ENCODE results near the gene CERS1.
"Not testable (repeated sequence)": the region's sequence is repeated elsewhere in the genome, so short reads cannot be mapped to it uniquely, and the experiment has no call there.

The CERS1 gene

DNA sequence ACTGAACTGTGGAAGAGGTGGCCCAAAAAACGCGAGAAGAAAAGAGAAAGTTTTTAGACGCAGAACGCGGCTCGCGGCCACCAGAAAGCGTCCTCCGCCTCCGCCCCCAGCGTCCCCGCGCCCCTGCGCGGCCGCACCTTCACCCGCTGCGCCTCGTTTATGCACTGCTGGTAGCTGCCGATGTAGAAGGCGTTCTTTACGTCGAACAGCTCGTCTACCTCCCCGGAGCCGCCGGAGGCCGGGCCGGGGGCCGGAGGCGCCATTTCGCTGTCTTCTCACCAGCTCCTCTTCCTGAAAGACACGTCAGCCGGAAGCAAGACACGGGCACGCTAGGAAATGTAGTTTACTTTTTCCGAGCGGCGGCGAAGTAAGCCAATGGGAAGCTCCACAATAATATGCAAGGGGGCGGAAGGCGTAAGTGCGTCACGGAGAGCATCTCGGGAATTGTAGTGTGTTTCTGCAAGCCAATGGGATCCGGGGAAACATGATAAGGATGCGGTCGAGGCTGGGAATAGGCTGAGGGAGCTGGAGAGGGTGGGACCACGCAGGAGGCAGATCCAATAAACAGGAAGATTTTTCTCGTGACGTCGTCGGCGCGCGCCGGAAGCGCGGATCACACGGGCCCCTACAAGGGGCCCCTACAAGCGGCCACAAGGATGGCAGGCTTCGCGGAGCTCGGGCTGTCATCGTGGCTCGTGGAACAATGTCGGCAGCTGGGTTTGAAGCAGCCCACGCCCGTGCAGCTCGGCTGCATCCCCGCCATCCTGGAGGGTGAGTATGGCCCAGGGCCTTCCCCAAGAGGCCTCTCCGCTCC, 23.3 kb upstream of the CERS1 start, which contains the start of the genes COPE and DDX49:
TSS of gene COPE (minus strand) at position 302 of the 814 bp plus-strand sequence. CDS start at position 263, 39 bp downstream.
TSS of gene DDX49 (plus strand) at position 630 of the 814 bp plus-strand sequence. CDS start at position 657, 27 bp downstream.
- peak; percentile 90 to 95 (median 91) for DNase-seq (ENCODE audit: low read depth in 3 of 3, low spot score in 1 of 3)

- DNase-seq (ENCODE audit: low read depth in 3 of 3, low spot score in 1 of 3), result not testable (repeated sequence)
Measured at GRCh38 chr19:18917593-18917992, 21.6 kb upstream of the CERS1 start.

DNA sequence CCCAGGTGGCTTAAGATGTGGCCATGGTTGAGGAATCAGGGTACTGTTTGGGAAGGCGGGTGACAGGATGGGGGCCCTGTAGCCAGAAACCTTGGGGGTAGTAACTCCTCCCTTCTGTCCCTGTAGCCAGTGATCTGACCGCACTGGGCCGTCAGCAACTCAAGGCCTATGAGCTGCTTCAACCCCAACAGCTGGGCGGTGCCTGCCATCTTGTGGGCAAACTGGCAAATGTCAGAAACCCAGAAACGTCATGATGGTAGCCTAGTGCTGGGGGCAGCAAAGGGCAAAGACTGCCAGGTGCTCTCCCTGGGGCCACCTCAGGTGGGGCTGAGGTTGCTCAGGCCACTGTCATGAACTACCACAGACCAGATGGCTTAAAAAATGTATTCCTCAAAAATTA, 19.7 kb upstream of the CERS1 start:
- DNase-seq (ENCODE audit: low read depth in 3 of 3, low spot score in 1 of 3), result no peak

DNA sequence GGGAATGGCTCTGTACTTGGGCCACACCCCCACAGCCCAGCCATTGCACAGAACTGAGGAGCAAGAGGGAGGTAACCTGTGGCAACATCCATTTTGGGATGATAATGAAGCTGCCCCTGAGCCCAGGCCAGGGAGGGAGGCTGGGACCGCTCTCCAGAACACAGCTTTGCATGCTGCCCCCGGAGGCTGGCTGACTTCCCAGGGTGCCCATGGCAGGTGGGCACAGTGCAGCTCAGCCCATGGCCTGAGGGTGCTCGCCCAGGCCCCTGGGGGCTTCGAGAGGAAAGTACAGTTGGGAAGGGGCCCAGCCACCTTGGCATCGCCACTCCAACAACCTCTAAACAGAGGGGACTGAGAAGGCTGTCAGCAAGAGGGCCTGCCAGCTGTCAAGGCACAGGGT, 17.5 kb upstream of the CERS1 start:
- no peak for DNase-seq (ENCODE audit: low read depth in 3 of 3, low spot score in 1 of 3)

GRCh38 chr19:18912933-18913332, 17.0 kb upstream of the CERS1 start:
- no peak for DNase-seq (ENCODE audit: low read depth in 3 of 3, low spot score in 1 of 3)

GRCh38 chr19:18910801-18911436, 15.0 kb upstream of the CERS1 start:
- DNase-seq (ENCODE audit: low read depth in 3 of 3, low spot score in 1 of 3), result no peak

GRCh38 chr19:18910010-18910409, 14.1 kb upstream of the CERS1 start:
- DNase-seq (ENCODE audit: low read depth in 3 of 3, low spot score in 1 of 3), result no peak

DNA sequence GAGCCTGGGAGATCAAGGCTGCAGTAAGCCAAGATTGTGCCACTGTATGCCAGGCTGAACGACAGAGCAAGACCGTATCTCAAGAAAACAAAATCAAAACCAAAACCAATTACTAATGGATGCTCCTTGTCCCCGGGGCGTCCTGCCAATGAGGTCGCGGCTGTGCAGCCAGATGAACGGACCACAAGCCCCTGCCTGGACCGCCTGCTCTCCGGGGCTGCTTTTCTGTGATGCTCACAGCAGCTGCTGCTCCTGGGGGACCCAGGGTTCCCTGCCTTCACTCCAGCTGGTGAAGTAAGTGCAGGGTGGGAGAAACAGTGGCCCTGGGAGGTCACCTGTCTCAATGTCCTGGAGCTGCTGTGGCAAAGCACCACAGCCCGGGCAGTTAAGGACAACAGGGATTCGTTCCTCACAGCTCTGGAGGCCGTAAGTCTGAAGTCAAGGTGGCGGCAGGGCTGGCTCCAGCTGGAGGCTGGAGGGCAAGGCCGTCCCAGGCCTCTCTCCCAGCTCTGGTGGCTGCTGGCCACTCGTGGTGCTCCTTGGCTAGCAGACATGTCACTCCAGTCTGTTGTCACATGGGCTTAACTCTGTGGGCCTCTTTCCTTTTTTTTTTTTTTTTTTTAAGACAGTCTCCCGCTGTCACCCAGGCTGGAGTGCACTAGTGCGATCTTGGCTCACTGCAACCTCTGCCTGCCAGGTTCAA, 13.1 kb upstream of the CERS1 start:
- no peak for DNase-seq (ENCODE audit: low read depth in 3 of 3, low spot score in 1 of 3)

- DNase-seq (ENCODE audit: low read depth in 3 of 3, low spot score in 1 of 3), result no peak
Measured at GRCh38 chr19:18906605-18907519, 10.9 kb upstream of the CERS1 start.

GRCh38 chr19:18905513-18906236, 9.7 kb upstream of the CERS1 start:
- no peak for DNase-seq (ENCODE audit: low read depth in 3 of 3, low spot score in 1 of 3)

DNA sequence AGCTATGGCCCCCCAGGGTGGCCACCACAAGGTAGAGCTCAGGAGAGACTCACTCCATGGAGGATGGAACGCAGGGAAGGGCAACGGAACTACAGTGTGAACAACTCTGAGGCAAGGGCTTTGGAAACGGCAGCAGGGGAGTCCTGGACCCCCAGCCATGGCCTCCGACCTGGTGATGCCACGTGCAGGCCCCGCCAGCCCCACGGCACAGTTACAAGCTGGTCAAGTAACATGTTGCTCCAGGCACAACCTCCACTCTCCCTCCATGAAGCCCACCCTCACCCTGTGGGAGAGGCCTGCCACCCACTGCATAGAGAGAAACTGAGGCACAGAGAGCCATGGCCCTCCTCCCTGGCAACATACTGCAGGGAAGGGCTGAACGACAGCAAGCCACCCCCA, 9.1 kb upstream of the CERS1 start:
- no peak for DNase-seq (ENCODE audit: low read depth in 3 of 3, low spot score in 1 of 3)

DNA sequence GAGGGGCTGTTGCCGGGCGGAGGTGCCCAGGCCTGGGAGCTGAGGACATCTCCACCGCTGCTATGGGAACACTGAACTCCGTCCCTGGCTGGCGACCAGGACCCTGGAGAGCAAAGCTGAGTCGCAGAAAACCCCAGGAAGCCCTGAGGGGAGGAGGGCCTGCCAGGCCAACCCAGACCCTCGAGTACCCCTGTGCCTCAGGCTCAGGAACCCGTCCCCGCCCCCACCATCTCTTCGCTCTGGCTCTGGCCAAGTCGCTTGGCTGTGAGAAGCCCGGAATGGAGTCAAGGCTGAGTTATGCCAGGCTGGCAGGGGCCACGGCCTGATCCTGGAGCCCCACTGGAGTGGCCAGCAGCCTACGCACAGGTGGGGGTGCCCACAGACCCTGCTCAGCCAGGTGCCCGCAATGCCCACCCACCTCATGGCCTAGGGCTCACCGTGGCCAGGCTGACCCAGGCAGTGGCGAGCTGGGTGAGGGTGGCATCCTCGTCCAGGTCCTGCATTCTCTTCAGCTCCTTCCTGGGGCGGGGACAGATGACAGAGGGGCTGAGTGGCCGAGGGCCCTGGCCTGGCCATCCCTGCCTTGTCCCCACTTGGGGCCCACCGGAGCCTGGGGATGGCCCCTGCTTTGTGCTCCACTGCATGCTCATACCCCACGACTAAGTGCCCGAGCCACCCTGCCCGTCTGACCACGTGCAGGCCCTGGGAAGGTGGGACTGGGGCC, 8.5 kb upstream of the CERS1 start:
- DNase-seq (ENCODE audit: low read depth in 3 of 3, low spot score in 1 of 3), result no peak

DNA sequence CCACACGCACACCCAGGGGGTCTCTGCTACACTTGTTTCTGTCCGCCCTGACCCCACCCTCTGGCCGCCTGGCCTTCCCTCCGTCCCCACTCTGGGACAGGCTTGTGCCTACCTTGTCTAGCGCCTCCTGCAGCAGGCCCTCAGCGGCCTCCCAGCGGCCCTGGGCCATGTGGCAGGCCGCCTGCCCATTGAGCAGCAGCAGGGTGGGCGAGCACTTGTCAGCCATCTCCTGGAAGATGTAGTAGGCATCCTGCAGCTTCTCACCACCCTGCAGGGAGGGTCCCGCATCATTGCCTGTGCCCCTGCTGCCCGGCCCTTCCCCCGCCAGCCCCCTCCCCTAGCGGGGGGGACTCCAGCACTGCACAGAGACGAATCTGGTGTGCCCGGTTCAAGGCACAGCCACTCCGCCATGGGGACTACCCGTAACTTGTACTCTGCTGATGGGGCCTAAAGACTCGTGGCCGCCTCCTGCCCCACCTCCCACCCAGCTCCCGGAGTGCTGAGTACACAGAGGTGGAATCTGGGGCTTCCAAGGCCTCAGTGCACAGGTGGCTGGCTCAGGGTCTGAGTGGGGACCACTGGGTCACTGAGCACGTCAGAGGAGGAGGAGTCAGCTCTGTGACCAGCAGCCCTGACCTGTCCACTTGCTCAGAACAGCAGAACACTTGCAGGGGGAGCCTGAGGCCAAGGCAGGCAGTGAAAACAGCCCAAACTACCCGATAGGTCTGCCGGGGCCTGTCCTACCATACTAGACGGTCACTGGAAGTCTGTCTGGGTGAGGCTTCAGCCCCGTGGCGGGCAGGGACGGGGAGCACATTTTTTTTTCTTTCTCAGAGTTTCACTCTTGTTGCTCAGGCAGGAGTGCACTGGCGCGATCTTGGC, 7.4 kb upstream of the CERS1 start:
- DNase-seq (ENCODE audit: low read depth in 3 of 3, low spot score in 1 of 3), result no peak

- not testable (repeated sequence) for DNase-seq (ENCODE audit: low read depth in 3 of 3, low spot score in 1 of 3)
Measured at GRCh38 chr19:18902519-18902918, 6.6 kb upstream of the CERS1 start.

DNA sequence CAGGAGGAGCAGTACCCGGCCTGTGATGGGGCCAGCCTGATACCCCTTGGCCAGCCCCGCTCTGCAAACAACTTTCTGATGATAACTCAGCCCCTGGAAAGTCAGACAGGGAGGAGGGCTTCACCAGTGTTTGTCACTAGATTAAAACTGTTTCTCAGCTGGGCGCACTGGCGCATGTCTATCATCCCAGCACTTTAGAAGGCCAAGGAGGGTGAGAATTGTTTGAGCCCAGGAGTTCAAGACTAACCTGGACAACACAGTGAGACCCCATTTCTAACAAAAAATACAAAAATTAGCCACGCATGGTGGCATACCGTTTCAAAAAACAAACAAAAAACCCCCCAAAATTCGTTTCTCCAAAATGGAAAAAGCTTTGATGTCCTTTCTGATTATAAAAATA, 5.5 kb upstream of the CERS1 start:
- no peak for DNase-seq (ENCODE audit: low read depth in 3 of 3, low spot score in 1 of 3)

DNA sequence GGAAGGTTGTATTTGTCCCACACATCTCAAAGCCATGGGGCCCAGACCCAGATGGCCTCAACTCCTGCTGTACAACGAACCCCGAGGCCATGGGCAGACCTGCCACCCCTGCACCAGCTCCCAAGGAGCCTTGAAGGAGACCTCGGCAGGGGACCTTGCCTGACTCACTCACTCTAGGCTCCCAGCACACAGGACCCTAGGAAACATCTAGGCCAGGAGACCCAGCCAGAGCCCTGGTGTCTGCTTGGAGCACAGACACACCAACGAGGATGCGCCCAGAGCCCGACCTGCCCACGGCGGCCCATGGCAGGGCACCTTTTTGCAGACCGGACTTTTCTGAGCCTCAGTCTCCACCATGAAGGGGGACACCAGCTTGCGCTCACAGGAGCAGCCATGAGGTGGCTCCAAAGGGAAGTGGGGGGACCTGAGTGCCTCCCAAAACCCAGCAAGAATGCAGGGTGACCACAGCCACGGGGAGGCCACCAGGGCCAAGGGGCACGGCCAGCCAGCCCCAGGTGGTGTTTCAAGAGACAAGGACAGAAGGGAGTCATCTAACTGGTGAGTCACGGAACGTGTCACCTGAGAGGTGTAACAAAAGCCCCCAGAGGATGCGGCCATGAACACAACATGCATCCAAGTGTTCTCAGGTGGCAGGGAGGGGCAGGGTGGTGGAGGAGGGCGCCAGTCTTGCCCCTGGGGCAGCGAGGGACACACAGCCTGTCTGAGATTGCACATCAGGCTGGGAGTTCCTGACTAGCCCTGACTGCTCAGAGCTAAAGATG, 4.9 kb upstream of the CERS1 start:
- DNase-seq (ENCODE audit: low read depth in 3 of 3, low spot score in 1 of 3), result no peak

- no peak for DNase-seq (ENCODE audit: low read depth in 3 of 3, low spot score in 1 of 3)
Measured at GRCh38 chr19:18899624-18900560, 3.9 kb upstream of the CERS1 start.

All from stimulated activated CD4-positive, alpha-beta T cell treated with anti-CD3 and anti-CD28 coated beads, TNF-alpha, amount 100 ng/mL, for 1 hour (primary cell).